HG03558 (cell line): ENCODE results near the gene VEGFA.
"Not testable (repeated sequence)": the region's sequence is repeated elsewhere in the genome, so short reads cannot be mapped to it uniquely, and the experiment has no call there.

Experiments used
- ATAC-seq: cut with Tn5 transposase; IDR thresholded peaks from one replicate; pipeline ENCODE4 v1.9.1; 2021; ENCODE audit warnings: moderate number of reproducible peaks; ENCODE audit not compliant: unreplicated experiment; ENCODE audit errors: extremely low read depth

Gene VEGFA

DNA sequence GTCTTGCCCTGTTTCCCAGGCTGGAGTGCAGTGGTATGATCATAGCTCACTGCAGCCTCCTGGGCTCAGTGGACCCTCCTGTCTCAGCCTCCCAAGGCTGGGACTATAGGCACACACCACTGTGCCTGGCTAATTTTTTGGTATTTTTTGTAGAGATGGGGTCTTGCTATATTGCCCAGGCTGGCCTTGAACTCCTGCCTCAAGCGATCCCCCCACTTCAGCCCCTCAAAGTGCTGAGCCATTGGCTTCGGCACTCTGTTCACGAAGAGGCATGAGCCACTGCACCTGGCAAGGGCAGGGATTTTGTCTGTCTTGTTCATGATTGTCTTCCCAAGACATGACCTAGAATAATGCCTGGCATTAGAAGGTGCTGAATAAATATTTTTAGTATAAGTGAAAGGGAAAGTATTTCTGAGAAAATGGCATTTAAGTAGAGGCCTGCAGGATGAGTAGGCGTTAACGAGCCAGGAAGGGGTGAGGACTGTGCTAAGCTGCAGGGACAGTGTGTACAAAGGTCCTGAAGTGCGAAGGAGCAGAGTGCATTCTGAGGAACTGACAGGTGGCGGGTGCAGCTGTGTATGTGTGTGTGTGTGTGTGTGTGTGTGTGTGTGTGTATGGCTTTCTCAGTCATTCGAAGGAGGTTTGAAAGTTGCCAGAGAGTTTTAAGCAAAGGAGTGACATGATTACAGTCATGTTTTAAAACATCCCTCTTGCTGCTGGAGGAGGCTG lies 43.0 kb downstream of the VEGFA start:
- no peak for ATAC-seq

DNA sequence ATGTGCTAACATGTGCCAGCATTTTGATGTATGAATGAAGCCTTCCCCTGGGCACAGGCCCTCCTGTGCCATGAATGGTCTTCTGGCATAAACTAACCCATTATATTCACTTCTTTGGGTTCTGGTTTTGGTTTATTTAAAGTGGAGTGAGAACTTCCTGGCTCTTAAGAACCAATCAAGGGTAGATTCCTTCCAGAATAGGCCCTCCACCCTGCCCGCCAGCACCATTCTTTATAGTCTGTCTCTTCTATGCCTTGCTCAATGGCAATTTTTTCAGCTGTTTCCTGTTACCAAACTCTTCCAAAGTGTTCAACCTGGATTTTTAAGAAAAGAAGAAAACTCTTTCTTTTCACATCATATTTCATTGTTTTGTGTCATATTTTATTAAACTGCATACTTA lies 44.1 kb downstream of the VEGFA start:
- no peak for ATAC-seq

DNA sequence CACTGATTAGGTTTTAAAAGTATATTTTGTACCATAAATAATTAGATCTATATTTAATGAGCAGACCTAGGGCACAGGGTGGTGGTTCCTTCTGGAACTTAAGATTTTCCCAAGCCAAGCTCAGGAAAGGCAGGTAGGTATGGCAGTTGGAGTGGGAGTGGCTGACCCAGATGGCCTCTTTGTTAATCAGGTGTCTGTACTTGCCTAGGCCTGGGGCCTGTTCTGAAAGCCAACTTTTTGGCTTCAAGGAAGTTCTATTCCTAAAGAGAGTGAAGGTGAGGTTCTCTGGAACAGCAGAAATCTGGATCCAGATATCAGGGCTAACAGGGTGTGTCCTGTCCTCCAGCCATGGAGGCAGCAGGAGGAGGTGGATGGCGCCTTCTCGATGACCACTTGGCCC lies 44.9 kb downstream of the VEGFA start:
- no peak for ATAC-seq

DNA sequence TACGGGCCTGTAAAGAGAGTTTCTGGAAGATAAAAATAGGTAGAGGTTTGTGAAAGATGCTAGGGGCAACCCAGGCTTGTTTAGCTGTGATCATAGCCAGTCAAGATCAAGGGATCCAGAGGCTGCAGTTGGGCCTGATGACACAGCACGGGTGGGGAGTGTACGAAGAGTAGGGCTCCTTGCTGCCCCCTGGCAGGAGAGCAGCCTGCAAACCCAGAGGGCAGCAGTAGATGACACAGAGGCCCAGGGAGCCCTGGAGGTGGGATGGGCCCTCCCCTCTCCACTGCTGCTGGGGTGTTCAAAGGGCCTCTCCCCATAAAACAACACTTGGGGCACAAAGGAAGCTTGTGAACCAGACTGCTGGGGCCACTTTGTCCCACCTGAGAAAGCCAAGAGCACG lies 47.2 kb downstream of the VEGFA start:
- ATAC-seq, result no peak

DNA sequence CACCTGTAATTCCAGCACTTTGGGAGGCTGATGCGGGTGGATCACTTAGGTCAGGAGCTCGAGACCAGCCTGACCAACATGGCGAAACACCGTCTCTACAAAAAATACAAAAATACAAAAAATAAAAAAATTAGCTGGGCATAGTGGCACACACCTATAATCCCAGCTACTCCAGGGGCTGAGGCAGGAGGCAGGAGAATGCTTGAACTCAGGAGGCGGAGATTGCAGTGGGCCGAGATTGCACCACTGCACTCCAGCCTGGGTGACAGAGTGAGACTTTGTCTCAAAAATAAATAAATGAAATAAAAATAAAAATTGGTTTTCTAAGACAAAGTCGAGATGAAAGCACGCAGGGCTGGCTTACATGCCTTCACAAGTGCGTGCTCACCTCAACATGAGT lies 49.0 kb downstream of the VEGFA start:
- not testable (repeated sequence) for ATAC-seq

DNA sequence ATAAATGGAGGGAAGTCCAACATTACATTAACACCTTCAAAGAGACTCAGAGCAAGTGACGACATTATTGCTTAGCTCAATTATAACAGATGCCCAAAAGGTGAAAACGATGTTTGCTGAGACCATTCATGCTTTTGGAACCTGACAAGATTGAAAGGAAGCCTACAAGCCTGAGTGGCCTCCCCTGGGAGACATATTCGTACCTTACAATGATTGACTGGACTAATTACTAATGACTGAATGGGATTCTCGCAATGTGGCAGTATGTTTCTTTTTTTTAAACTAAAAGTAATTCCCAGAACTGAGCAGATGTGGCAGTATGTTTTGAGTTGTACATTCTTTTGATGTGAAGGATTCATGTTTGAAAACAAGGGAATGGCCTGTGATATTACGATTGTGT lies 49.9 kb downstream of the VEGFA start:
- no peak for ATAC-seq

DNA sequence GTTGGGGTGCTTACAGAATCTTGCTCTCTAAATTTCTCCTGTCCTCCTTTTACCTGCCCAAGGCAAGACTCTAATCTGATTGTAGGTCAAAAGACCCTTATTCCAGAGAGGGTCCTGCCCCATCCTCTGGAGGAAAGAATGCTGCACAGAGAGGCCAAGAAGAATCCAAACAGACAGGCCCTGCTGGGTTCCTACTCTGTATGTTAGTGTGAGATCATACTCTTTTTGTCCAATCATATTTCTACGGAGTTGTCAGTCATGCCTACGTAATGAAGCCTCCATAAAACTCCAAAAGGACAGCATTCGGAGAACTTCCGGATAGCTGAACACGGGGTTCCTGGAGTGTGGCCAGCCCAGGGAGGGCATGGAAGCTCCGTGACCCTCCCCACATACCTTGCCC lies 50.5 kb downstream of the VEGFA start:
- ATAC-seq, result no peak

DNA sequence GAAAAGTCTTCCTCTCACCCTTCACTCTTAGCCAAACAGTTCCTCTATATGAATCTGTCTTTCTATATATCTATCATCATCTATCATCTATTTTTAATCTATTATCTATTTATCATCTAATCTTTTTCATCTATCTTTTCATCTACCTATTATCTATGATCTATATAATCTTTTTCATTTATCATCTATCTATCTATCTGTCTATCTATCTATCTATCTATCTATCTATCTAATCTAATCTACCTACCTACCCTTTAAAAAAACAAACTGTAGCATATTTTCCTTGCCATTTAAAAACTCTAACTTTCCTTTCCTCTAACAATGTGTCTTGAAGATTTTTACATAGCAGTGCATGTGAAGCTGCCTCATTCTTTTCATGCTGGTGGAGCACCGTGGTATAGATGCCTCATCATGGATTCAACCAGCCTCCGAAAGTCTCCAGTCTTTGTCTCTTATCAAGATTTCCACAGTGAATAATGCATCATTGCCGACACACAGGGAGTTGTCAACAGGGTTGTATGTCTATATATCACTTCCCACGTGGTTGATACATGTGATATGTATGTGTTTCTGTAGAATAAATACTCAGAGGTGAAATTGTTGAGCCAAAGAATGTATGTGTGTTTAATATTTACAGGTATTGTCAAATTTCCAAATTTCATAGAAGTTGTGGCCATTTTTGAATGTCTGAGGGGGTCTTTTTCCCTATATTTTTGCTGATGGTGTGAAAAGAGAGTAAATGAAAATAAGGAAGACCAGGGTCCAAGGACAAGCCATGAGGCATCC lies 51.3 kb downstream of the VEGFA start:
- no peak for ATAC-seq

DNA sequence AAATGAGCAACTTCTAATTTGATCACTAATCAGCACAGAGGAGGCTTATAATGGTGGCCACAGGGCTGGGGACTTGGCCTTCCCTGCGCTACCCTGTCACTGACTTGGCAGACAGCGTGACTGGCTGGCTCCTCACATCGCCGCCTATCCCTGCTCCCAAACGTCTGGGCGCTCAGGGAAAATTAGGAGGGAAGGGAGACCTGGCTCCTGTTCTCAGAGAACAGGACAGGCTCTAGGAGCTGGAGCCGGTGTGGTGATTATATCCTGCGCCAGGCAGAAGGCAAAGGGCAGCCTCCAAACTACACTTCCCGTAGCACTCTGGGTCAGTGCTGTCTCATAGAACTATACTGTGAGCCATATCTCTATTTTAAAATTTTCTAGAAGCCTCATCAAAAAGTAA lies 53.4 kb downstream of the VEGFA start:
- no peak for ATAC-seq

DNA sequence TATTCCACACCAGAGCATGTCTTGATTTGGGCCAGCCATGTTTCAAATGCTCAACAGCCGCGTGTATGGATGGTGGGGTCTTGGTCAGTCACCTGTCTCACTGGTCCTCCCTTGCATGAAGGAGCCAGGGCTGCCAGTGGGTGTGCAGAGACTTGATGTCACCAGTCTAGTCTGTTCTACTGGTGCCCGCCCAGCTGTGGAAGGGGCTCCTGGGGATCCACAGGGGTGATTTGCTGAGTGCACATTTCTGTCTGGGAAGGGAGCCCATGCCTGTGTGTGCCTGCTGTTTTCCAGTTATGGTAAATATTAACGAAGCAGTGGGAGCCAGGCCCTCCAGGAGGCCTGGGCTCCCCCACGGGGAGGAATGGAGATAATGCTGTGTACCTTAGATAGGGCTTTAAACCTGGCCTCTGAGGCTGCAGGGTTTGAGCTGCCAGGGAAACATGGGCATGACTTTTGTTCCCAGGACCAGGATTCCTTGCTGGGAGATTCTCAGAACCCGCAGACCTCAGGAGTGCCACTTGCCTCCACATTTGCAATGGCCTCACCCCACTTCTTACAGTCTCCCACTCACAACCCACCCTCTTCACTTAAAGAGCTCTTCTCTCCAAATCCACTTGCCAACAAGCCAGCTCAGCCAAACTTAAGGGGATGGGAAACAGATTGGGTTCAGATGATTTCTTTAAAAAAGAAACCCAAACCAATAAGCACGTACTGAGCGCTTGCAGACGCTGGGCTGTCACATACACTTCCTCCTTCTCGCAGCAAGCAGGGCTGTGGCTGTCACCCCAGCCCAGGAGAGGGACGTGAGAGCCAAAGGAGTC lies 54.1 kb downstream of the VEGFA start:
- no peak for ATAC-seq

DNA sequence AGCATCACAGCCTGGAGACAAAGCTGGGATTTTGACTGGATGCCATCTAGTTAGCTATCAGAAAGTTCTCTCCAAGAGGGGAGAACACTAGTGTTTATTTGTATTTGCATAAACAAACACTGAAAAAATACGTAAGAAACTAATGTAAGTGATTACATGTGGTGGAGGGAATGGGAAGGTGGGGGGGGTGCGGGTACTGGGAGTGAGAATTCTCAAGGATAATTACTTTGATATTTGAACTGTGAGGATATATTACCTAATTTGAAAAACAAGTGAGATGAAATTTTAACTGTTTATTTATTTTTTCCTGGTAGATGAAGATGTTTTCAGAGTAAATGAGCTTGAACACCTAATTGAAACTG lies 54.7 kb downstream of the VEGFA start:
- ATAC-seq, result no peak

DNA sequence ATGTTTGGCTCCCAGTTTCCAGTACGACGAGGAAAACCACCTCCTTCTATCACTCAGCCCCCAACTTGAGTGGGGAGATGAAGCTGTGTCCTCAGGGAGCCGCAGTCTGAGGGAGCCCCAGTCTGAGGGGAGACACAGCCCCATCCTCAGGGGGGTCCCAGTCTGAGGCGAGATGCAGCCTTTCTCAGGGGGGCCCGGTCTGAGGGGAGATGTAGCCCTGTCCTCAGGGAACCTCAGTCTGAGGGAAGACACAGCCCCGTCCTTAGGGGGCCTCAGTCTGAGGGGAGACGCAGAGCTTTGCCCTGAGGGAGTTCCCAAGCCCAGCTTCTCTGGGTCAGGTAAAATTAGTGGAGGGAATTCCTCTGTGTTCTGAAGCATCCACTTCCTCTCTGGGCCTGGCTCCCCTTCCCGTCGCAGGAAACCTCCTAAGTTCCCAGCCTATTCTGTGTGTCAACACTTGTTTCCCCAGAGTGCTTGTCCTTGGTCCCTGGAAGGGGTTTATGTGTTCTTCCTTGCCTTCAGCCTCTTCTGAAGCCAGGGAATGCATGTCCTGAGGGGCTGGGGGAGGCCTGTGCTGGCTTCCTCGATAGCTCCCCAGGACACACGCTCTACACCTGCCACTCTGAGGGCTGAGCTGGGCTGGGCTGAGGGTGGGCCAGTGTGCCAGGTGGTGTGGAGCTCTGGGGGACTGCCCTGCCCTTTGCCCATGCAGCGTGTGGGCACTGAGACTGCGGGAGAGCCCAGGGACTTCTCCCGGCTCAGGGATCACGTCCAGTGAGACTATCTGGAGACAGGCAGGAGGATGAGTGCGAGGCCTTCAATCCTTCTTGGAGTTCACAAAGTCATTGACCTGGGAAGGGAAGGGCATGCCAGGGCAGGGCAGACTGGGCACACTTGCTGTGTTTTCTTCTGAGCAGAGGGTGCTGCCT lies 55.4 kb downstream of the VEGFA start:
- no peak for ATAC-seq

DNA sequence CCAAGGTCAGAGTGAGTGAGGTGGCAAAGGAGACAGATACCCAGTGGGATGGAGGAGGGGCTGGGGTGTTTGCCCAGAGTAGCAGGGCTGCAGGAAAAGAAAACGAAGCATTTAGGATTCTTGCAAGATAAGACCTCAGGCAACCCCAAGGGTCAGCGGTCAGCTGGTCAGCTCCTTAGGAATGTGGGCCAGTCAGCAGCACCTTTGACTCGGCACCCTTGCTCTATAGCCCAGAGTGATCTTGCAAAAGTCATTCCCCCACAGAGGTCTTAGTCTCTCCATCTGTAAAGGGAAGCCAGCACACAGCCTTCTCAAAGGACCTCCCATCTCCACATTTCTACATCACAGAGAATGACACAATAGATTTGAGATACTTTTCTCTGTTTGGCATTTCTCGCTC lies 56.7 kb downstream of the VEGFA start:
- no peak for ATAC-seq

DNA sequence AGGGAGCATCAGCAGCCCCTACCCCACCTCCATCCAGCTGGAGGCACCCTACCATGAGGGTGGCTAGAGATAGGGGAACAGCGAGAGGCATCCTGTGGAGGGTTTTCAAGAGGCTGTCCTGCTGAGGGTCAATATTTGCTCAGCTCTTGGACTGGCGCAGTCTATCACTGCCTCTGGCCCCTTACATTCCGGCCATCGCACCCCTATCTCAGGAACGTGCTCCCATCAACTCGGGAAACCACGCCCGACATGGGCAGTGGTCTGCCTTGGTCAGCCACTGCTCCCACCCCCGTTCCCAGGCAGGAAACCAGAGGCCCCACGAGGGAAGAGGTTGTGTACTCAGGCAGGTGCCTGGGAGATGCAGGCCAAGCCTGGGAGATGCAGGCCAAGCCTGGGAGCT lies 57.9 kb downstream of the VEGFA start:
- no peak for ATAC-seq

DNA sequence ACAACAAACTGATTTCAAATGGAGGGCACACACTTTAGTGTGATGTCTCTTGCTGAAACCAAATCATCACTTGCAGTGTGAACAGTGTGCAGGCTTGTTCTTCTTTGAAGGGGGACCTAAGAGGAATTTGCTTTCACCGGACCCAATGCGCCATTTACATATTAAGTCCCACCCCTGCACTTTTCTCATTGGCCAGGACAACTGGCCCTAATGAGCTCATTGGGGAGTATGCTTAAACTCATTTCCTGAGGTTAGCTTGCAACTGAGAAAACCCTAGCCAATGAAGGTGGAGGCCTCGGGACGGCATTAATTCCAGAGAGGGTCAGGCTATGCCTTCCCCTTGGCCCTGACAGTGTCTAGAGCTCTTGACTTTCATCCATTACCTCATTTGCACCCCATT lies 58.7 kb downstream of the VEGFA start:
- no peak for ATAC-seq

DNA sequence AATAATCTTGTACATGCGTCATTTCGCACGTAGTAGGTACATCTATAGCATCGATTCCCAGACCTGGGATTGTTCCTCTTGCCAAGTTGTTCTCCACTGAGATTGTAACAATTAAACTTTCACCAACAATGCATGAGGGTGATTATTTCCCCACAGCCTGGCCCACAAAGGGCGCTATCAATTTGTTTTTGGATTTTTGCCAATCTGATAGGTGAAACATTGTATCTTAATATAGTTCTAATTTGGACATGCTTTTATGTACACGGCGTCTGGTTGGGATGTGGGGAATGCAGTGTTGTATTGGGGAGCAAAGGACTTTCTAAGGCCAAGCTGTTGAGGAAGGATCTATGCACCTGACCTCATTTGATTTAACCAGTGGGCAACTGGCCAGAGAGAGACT lies 59.5 kb downstream of the VEGFA start:
- no peak for ATAC-seq

DNA sequence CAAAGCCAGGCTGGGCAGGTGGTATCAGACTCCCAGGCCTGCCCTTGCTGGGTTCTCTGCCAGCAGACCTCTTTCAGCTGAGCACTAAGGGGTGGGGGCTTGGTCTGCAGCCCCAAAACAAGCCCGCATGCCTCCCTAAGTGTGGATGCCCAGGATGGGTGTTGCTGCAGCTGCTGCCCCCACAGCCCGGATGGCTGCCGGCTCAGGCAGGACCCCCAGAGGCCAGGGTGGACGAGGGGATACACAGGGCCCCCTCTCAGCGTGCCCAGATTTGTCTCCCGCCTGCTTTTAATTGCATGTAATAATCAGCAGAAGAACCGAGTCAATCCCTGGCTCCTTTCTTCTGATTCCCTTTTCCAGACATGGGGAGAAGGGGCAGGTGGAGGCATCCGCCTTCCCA lies 60.8 kb downstream of the VEGFA start:
- ATAC-seq, result no peak

DNA sequence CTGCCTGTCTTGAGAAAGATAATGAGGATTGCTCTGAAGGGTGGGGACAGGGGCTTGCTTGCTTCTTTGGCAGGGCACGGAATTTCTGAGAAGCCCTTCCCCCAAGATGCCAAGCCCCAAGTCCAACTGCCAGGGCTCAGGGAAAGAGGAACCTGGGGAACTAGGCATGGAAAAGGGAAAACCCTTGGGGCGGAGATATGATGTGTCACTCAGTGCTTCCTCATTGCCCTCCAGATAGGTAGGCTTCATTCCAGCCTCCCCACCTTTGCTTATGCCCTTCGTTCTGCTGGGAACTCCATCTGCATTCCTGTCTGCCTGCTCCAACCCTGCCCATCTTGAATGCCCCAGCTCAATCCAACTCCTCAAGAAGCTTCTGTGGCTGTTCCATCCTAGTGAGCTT lies 61.2 kb downstream of the VEGFA start:
- no peak for ATAC-seq

DNA sequence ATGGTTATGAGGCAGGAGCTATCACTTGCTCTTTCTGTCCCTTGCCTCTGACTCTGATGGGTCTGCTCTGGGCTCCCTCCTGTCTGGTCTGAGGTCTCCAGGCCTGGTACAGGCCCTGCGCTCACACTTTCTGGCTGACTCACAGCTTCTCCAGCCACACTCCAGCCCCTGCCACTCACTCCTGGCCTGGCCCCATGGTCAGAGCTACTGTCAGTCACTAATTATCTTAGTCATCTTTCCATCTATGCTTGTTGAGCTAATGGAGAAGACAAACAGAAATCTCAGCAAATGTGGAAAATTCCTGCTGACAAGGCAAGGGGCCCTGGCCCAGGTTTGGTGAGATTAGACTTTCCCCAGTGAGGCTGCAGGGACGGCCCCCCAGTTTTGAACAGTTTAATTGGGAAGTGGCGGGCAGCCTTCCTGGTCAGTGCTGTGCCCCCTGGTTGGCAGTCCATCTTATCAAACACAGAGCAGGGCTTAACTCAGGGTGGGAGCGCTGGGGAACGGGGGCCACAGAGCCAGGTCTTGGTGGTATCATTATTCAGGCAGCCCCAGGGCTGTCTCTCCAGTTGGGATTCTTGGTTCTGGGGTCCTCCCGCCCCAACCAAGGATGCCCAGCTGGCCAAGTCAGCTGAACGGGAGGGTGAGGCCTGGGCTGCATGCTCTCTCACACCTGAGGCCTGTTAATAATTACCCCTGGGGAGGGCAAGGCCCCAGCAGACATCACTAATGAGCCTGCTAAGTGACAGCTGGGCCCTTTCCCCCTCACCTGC lies 63.4 kb downstream of the VEGFA start:
- no peak for ATAC-seq
